HG02884 (cell line): ENCODE data around the gene VPS18.
A peak's percentile ranks its signal among the peaks of the same experiment; 100 is the strongest.

Experiments used
- ATAC-seq: cut with Tn5 transposase; IDR thresholded peaks from one replicate; pipeline ENCODE4 v1.9.1; 2021; ENCODE audit warnings: mild to moderate bottlenecking, moderate library complexity; ENCODE audit not compliant: unreplicated experiment

VPS18 gene

DNA sequence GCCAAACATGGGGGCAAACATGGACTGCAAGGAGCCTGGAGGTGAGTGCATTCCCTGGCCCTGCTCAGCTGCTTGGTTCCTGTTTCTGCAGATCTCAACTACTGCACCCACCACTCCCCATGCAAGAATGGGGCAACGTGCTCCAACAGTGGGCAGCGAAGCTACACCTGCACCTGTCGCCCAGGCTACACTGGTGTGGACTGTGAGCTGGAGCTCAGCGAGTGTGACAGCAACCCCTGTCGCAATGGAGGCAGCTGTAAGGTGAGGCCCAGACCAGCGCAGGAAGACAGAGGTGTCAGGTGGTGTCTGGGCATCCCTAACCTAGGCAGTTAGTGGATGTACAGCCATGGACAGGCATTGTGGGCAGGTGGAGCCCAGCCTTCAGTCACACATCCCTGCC is 40.2 kb downstream of the VPS18 start:
- ATAC-seq, result no peak

DNA sequence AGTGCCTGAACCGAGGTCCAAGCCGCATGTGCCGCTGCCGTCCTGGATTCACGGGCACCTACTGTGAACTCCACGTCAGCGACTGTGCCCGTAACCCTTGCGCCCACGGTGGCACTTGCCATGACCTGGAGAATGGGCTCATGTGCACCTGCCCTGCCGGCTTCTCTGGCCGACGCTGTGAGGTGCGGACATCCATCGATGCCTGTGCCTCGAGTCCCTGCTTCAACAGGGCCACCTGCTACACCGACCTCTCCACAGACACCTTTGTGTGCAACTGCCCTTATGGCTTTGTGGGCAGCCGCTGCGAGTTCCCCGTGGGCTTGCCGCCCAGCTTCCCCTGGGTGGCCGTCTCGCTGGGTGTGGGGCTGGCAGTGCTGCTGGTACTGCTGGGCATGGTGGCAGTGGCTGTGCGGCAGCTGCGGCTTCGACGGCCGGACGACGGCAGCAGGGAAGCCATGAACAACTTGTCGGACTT is 42.0 kb downstream of the VPS18 start:
- no peak for ATAC-seq

DNA sequence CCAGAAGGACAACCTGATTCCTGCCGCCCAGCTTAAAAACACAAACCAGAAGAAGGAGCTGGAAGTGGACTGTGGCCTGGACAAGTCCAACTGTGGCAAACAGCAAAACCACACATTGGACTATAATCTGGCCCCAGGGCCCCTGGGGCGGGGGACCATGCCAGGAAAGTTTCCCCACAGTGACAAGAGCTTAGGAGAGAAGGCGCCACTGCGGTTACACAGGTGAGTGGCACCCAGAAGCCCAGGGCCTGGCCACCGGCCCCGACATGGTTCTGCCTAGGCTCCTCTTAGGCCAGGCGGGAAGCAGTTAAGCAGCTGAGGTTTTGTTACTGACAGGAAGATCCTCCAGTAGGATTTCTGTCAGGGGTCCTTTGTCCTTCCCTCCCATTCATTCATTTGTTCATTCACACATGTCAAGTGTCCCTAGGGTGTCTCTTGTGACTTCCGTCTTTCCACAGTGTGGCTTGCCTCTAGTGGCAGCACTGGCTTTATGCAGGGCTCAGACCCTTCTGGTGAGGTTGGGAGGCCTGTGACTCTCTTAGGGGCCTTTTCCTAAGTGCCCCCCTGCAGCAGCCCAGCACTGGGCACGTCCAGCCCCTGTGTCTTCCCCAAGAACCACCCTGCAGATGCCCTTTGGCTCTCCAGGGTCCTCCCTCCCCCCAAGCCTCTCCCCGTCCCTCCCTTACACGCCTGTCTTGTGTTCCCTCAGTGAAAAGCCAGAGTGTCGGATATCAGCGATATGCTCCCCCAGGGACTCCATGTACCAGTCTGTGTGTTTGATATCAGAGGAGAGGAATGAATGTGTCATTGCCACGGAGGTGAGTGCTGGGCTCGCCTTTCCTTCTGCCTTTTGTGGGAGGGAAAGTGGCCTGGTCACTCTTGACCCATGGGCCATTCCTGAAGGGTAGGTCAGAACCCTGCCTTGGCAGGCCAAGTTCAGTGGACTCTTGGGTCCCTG is 42.7 kb downstream of the VPS18 start:
- ATAC-seq, result no peak

DNA sequence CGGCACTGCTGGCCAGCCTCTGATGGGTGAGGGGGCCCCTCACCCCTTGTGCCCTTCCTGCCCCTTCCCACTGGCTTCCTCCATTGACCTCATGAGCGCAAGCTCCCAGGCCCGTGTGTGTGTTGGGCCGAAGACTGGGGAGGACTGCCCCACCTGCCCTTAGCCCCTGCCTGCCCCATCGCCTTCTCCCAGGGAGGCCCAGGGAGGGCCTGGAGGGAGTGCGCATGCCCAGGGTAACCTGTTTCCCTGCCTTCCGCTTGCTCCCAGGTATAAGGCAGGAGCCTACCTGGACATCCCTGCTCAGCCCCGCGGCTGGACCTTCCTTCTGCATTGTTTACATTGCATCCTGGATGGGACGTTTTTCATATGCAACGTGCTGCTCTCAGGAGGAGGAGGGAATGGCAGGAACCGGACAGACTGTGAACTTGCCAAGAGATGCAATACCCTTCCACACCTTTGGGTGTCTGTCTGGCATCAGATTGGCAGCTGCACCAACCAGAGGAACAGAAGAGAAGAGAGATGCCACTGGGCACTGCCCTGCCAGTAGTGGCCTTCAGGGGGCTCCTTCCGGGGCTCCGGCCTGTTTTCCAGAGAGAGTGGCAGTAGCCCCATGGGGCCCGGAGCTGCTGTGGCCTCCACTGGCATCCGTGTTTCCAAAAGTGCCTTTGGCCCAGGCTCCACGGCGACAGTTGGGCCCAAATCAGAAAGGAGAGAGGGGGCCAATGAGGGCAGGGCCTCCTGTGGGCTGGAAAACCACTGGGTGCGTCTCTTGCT is 43.7 kb downstream of the VPS18 start:
- no peak for ATAC-seq

DNA sequence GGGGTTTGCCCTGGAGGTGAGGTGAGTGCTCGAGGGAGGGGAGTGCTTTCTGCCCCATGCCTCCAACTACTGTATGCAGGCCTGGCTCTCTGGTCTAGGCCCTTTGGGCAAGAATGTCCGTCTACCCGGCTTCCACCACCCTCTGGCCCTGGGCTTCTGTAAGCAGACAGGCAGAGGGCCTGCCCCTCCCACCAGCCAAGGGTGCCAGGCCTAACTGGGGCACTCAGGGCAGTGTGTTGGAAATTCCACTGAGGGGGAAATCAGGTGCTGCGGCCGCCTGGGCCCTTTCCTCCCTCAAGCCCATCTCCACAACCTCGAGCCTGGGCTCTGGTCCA is 44.3 kb downstream of the VPS18 start:
- no peak for ATAC-seq

DNA sequence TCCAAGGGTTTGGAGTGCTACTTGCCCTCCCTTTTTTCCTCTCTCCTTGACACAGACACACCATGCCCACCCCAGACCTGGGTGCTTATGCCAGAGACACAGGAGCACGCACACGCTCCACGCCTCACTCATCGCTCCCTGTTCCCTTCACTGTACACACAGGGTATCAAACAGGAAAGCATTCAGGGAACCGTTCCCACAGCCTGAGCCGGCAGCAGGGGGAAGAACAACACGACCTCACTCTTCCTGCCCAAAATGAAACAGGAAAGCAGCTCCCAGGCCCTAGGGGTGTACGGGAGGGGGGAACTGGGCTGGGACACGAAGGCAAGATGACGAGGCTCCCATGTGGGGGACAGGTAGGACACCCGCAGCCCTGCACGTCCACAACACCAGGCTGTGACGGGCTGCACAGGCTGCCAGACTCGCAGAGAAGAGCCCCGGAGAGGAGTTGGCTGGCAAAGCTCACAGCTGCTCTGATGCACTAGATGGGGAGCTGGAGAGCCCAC is 46.1 kb downstream of the VPS18 start:
- ATAC-seq, result no peak

DNA sequence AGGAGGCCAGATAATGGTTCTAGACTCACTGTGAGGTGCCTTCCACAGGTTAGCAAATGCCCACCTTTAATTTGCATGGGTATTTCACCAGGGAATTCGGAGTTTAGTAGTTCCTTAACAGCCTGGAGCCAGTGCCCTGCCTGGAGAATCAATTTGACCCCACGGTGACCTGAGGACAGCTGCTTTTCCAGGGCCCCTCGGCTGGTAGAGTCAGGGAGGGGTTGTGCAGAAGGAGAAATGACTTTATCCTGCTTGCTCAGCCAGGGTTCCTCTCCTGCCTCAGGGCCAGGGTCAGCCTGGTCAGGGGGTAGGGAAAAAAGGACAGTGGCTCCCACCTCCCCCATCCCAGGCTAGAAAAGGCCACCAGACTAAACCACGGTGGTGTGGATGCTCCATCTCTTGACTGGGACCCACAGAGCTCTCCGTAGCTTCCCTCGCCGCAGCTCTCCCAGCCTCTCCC is 46.8 kb downstream of the VPS18 start:
- no peak for ATAC-seq

DNA sequence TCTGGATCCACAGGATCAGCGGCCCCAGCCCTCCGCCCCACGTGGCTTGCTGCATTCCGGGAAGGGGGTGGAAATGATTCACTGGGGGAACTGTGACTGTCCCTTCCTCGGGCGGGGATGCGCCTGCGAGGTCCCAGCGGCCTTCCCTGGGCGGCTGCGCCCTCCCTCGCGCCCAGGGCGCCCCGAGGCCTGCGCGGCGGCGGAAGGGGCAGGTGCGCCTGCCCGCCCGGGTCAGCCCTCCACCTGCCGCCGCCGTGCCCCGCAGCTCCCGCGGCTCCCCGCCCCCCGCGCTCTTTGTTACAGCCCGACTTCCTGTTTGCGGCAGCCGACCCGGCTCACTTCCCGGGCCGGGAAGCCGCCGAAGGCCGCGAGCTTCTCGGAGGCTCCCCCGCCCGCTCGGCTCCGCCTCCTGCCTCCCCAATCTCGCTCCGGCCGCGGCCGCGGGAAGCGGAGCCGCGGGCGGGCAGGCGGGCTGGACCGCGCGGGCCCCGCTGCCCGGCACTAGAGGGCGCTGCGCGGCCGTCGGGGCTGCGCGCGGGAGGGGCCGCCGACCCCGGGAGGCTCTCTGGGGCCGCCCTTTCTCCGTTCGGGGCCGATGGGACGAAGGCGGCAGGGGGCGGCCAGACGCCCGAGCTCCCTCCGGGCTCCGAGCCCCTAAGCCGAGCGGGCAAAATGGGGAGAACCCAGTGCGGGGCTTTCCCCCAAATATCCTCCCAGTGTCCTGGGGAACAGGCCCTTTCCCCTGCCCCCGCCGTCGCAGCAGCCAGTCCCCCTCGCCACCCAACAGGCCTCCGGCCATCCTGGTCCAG is 47.5 kb downstream of the VPS18 start:
- ATAC-seq, result peak; percentile 51

DNA sequence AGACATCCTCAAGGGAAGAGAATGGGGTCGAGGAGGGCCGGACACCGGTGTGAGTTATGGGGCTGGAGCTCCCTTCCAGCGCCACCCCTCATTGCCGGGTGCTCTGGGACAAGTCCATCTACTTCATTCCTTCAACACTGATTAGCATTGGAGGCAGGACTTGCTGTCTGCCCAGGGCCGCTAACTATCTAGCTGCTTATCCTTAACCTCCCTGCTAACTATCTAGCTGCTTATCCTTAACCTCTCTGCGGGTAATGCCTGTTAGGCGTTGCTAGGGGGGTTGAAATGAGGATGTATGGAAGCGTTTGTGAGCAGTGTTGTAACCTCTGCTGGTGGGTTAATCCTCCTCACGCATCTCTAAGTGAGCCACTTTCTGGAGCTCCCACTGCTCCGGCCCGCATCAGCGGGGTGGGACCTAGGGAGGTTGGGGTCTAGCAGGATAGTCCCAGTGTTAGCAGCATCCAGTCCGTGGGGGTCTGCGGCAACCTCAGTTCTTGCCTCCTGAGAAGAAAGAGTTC is 48.1 kb downstream of the VPS18 start:
- peak; percentile 10 for ATAC-seq

DNA sequence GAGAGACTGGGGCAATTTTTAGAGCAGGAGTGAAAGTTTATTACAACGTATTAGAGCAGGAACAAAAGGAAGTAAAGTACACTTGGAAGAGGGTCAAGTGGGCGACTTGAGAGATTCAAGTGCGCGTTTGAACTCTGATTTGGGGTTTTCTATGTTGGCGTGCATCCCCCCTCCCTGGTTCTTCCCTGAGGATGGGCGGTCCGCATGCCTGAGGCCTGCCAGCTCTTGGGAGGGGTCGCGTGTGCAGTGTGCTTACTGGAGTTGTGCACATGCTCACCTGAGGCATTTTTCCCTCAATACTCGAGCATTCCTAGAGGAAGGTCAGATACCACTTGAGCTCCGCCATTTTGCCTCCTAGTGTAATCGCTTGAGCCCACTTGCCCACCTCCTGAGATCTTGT is 48.6 kb downstream of the VPS18 start:
- no peak for ATAC-seq

DNA sequence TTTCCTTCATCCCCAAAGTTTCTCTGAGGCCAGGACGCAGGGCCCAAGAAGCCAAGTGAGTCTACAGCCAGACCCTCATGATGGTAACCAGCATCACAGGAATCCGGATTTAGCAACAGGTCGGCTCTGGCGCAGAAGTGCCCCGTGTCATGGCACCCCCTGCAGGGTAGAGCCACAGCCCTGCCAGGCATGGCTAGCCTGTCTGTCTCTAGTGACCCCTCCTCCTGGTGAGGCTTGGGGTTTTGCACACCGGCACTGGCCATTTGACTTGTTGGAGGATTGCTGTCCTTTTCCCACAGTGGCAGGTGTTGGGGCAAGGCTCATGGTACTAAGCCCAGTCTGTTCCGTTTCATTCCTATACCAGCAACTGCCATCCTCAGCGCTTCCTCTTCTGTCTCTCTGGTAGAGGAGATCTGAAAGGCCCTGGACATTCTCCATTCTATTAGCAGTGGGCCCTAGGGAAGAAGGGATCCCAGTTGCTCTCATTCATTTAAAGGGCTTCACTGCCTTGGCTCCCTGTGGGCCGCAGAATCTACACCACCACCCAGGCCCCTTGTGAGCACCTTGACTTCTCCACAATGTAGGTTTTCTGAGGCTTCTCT is 49.6 kb downstream of the VPS18 start:
- no peak for ATAC-seq

DNA sequence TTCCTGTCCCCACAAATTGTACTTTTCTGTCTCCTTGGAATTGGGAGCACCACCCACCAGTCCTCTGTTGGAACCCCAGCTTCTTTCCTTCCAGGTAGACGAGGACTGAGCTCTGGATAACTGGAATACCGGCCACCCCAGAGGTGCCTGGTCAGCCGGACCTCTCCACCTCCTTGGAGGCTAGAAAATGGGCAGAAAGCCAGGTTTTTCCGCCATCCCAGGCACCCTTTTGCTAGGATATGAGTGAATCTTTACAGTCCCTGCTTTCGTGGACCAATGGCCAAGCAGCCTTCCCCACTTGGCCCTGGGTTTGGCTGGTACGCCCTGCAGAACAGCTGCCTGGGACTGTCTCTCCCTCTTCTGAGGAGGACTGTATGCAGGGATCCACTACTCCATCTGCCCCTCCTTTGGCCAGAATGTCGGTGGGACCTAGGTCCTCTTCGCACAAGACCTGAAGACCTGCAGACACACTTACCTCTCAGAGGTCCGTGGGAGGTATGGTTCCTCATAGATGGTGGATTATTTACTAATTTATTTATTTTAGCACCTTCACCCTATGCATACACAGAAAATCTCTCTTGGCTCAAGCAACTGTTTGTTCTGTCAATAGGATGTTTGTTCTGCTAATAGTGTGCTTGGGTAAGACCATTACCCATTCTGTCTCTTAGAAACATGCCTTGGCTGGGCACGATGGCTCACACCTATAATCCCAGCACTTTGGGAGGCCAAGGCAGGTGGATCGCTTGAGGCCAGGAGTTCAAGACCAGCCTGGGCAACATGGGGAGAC is 50.5 kb downstream of the VPS18 start:
- ATAC-seq, result no peak

DNA sequence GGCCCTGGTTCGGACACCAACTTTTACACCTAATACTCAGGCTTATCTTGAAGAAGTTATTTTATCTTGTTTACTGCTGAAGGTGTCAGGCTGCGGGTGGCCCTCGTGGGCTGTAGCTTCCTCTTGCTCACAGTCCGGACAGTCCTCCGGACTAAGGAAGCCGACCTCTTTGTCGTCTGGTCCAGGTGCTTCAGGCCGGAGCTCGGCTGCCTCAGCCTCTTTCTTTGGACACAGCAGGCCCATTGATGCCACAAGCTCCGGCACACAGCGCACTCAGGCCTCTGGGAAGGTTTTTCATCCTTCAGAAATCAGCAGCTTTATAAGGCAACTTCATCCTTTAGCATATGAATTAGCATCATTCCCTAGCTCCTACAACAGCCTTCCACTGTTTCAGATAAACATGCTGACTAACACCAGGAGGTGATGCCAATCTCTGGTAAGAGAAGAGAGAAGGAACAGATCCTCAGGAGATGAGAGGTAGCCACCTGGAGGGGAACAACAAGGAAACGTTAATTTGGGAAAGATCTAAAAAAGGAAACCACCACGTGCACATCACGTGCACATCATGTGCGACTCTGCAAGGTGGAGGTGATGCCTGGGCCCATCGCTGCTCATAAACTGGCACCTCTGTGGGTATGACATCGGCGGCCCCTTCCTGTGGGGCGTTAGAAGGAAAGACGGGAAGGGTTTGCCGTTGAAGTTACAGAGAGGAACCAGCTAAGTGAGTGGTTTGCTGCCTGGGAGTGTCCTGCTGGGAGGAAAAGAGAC is 54.6 kb downstream of the VPS18 start:
- ATAC-seq, result no peak

DNA sequence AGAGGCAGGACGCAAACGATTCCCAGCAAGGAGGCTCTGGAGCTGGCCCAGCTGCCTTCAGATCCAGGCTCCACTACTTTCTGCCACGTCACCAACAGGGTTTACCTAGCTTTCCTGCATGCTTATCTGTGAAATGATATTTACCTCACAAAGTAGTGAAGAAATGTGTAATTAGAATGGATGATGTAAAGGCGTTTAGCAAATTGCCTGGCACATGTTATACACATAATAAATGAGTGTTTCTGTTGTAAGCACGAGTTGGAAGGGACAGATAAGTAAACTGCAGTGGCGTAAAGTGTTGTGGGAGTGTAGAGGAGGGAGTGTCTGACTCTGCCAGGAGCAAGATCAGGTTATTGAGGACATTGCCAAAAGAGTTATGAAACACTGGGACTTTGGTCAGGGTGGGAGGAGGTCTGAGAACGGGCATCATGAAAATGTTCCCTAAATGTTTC is 55.5 kb downstream of the VPS18 start:
- ATAC-seq, result no peak

DNA sequence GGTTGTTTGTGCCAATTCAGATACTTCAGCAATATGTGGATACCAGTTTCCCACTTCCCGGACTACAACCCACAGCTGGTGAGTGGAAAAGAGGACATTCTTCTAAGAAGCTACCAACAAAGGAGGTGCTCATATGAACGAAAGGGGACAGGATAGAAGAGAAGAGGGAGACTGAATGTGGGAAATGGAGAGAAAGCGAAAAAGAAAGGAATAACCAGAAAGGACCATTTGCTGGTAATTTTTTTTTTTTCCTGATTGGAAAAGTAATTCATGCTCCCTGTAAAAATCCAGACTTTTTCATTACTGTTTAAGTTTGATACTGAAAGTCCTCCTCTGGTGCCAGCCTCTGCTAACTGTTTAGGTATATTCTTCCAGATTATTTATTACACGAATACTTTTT is 57.5 kb downstream of the VPS18 start:
- no peak for ATAC-seq

DNA sequence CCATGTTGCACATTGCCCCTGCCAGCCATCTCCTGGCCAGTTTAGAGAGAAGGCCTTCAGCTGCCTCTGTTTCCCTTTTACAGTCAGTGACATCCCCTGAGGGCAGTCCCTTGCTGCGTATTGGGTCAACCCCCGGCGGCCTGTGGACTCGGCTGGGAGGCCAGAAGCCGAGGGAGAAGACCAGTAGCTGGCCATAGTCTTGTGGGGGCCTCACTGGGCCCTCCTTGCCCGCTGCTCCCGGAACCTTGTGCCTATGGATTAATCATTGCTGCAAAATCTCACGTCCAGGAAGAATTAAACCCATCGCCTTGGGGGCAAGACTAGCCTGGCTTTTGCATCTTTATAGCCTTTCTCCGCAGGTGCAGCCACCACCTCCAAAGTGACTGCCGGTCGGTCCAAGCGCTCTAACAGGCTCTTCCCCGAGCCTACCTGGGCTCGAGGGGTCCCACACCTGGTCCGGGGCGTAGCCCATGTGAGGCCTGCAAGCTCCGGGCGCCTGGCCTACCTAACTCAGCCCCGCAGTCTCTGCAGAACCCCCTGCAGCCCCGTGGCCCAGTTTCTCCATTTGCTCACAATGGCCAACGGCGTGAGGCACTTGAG is 58.2 kb downstream of the VPS18 start:
- peak; percentile 10 for ATAC-seq

DNA sequence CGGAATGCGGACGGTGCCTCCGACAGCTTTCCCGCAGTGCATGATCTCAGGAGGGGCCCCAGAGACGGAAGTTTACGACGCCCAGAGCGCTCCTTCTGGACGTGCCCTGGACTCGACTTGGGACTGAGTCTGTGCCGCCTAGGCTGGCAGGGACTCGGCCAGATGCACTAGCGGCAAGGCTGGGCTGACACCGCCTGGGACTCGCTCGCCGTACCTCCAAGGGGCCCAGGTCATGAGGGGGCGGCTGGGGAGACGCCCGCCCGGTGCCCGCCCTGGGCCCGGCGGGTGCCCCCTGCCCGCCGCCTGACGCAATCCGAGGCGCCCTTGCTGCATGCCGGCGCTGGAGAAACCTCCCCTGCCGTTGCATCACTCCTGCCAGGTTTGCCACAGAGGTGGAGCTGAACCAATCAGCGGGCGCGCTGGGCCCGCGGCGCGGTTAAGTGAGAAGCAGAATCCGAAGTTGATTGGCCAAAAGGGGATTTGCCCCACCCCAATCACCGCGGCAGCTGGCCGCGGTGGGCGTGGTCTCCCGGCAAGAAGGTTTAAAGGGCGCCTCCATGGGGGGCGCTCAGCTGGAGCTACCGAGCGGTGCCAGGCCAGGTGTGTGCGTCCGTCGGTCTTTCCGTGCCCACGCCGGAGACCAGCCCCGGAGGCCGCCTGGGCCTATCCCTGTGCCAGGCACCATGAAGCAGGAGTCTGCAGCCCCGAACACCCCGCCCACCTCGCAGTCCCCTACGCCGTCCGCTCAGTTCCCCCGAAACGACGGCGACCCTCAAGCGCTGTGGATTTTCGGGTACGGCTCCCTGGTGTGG is 58.9 kb downstream of the VPS18 start, which contains the start of gene CHAC1:
Gene CHAC1, plus strand, starts transcription at position 571 of the 812 bp plus-strand sequence. Its CDS starts 113 bp downstream, at position 684.
- ATAC-seq, result peak; percentile 92
